ENCODE results near the gene UBE2D4. TPM values are rescaled to one million over a fixed set of nuclear protein-coding genes. Genes with fewer than 3 reads are reported as not detected.

The UBE2D4 gene
- polyA plus RNA-seq (2013, experiment 1 of 2), result 4.5 TPM
- polyA plus RNA-seq (2013, experiment 2 of 2), result 4.9 TPM

GRCh38 chr7:43925984-43926797 is at the start of gene UBE2D4:
Gene UBE2D4 (plus strand): TSS chr7:43926436. CDS start chr7:43926533, 97 bp downstream.
- H3K36me3 ChIP-seq (ENCODE audit: control insufficient read depth, insufficient read depth, low read length), result no peaks in the 10 kb centered on the region
- WGBS, 2 experiments (ENCODE audit: insufficient coverage in 2 of 2), result 11 to 18% methylated on average over 39 to 69 of the region's 82 CpGs
- H3K4me1 ChIP-seq (ENCODE audit: control insufficient read depth, insufficient read depth, low read length, poor library complexity, severe bottlenecking), result no peaks in the 10 kb centered on the region
- peak within 1 kb of the TSS; percentile 55 for H3K27ac ChIP-seq (ENCODE audit: low read depth, low read length, severe bottlenecking)
- peak within 1 kb of the TSS; percentile 53 for H3K4me3 ChIP-seq (ENCODE audit: extremely low read depth, insufficient read depth, low read length, poor library complexity, severe bottlenecking)
- no peaks in the 10 kb centered on the region for H3K9me3 ChIP-seq (ENCODE audit: control insufficient read depth, low read length)

GRCh38 chr7:43876976-43877745 is 49.1 kb upstream of the UBE2D4 start:
- WGBS, 2 experiments (ENCODE audit: insufficient coverage in 2 of 2), result 91 to 93% methylated on average over 25 to 29 of the region's 29 CpGs
- peaks cover 46% of the 10 kb centered on the region for H3K36me3 ChIP-seq (ENCODE audit: control insufficient read depth, insufficient read depth, low read length)

GRCh38 chr7:43877968-43878864 is 48.0 kb upstream of the UBE2D4 start:
- Histone ChIP-seq H3K36me3 (ENCODE audit: control insufficient read depth, insufficient read depth, low read length) (peaks cover 46% of the 10 kb centered on the region), H3K9me3 (ENCODE audit: control insufficient read depth, low read length) (no peaks in the 10 kb centered on the region), H3K27ac (ENCODE audit: low read depth, low read length, severe bottlenecking) (no peak overlapping the region), H3K4me1 (ENCODE audit: control insufficient read depth, insufficient read depth, low read length, poor library complexity, severe bottlenecking) (peaks cover 19% of the 10 kb centered on the region), H3K4me3 (ENCODE audit: extremely low read depth, insufficient read depth, low read length, poor library complexity, severe bottlenecking) (no peak overlapping the region)
- WGBS, 2 experiments (ENCODE audit: insufficient coverage in 2 of 2), result 97% methylated on average over 36 to 37 of the region's 38 CpGs

More at GRCh38 chr7:43876976-43877745, 49.1 kb upstream of the UBE2D4 start:
- H3K4me3 ChIP-seq (ENCODE audit: extremely low read depth, insufficient read depth, low read length, poor library complexity, severe bottlenecking), result no peak overlapping the region
- no peaks in the 10 kb centered on the region for H3K9me3 ChIP-seq (ENCODE audit: control insufficient read depth, low read length)
- H3K27ac ChIP-seq (ENCODE audit: low read depth, low read length, severe bottlenecking), result no peak overlapping the region
- H3K4me1 ChIP-seq (ENCODE audit: control insufficient read depth, insufficient read depth, low read length, poor library complexity, severe bottlenecking), result peaks cover 26% of the 10 kb centered on the region

GRCh38 chr7:43878867-43879266 is 47.4 kb upstream of the UBE2D4 start:
- Histone ChIP-seq H3K9me3 (ENCODE audit: control insufficient read depth, low read length) (no peaks in the 10 kb centered on the region), H3K4me1 (ENCODE audit: control insufficient read depth, insufficient read depth, low read length, poor library complexity, severe bottlenecking) (peaks cover 19% of the 10 kb centered on the region), H3K36me3 (ENCODE audit: control insufficient read depth, insufficient read depth, low read length) (peaks cover 50% of the 10 kb centered on the region), H3K27ac (ENCODE audit: low read depth, low read length, severe bottlenecking) (no peak overlapping the region), H3K4me3 (ENCODE audit: extremely low read depth, insufficient read depth, low read length, poor library complexity, severe bottlenecking) (no peak overlapping the region)
- 91 to 93% methylated on average over 5 of the region's 5 CpGs for WGBS, 2 experiments (ENCODE audit: insufficient coverage in 2 of 2)

- Histone ChIP-seq H3K4me1 (ENCODE audit: control insufficient read depth, insufficient read depth, low read length, poor library complexity, severe bottlenecking) (peaks cover 19% of the 10 kb centered on the region), H3K36me3 (ENCODE audit: control insufficient read depth, insufficient read depth, low read length) (peaks cover 56% of the 10 kb centered on the region), H3K4me3 (ENCODE audit: extremely low read depth, insufficient read depth, low read length, poor library complexity, severe bottlenecking) (no peak overlapping the region), H3K27ac (ENCODE audit: low read depth, low read length, severe bottlenecking) (no peak overlapping the region), H3K9me3 (ENCODE audit: control insufficient read depth, low read length) (no peaks in the 10 kb centered on the region)
- no CpG with 5 or more reads among the region's 2 CpGs for WGBS, 2 experiments (ENCODE audit: insufficient coverage in 2 of 2)
Measured at GRCh38 chr7:43879477-43879876, 46.8 kb upstream of the UBE2D4 start.

GRCh38 chr7:43880596-43880995 is 45.6 kb upstream of the UBE2D4 start:
- Histone ChIP-seq H3K9me3 (ENCODE audit: control insufficient read depth, low read length) (no peaks in the 10 kb centered on the region), H3K27ac (ENCODE audit: low read depth, low read length, severe bottlenecking) (no peak overlapping the region), H3K4me1 (ENCODE audit: control insufficient read depth, insufficient read depth, low read length, poor library complexity, severe bottlenecking) (peaks cover 19% of the 10 kb centered on the region), H3K36me3 (ENCODE audit: control insufficient read depth, insufficient read depth, low read length) (peaks cover 60% of the 10 kb centered on the region), H3K4me3 (ENCODE audit: extremely low read depth, insufficient read depth, low read length, poor library complexity, severe bottlenecking) (no peak overlapping the region)
- WGBS, 2 experiments (ENCODE audit: insufficient coverage in 2 of 2), result 63 to 67% methylated on average over 4 of the region's 5 CpGs

GRCh38 chr7:43884209-43884608 is 42.0 kb upstream of the UBE2D4 start:
- Histone ChIP-seq H3K4me1 (ENCODE audit: control insufficient read depth, insufficient read depth, low read length, poor library complexity, severe bottlenecking) (peaks cover 9% of the 10 kb centered on the region), H3K27ac (ENCODE audit: low read depth, low read length, severe bottlenecking) (no peak overlapping the region), H3K36me3 (ENCODE audit: control insufficient read depth, insufficient read depth, low read length) (peaks cover 39% of the 10 kb centered on the region), H3K9me3 (ENCODE audit: control insufficient read depth, low read length) (no peaks in the 10 kb centered on the region), H3K4me3 (ENCODE audit: extremely low read depth, insufficient read depth, low read length, poor library complexity, severe bottlenecking) (no peak overlapping the region)
- 91 to 100% methylated on average over 3 to 4 of the region's 4 CpGs for WGBS, 2 experiments (ENCODE audit: insufficient coverage in 2 of 2)

GRCh38 chr7:43884617-43885016 is 41.6 kb upstream of the UBE2D4 start:
- H3K27ac ChIP-seq (ENCODE audit: low read depth, low read length, severe bottlenecking), result no peak overlapping the region
- WGBS, 2 experiments (ENCODE audit: insufficient coverage in 2 of 2), result 94 to 100% methylated on average over 2 to 3 of the region's 4 CpGs
- no peaks in the 10 kb centered on the region for H3K9me3 ChIP-seq (ENCODE audit: control insufficient read depth, low read length)
- H3K4me1 ChIP-seq (ENCODE audit: control insufficient read depth, insufficient read depth, low read length, poor library complexity, severe bottlenecking), result peaks cover 7% of the 10 kb centered on the region
- peaks cover 36% of the 10 kb centered on the region for H3K36me3 ChIP-seq (ENCODE audit: control insufficient read depth, insufficient read depth, low read length)
- H3K4me3 ChIP-seq (ENCODE audit: extremely low read depth, insufficient read depth, low read length, poor library complexity, severe bottlenecking), result no peak overlapping the region

GRCh38 chr7:43888993-43889945 is 37.0 kb upstream of the UBE2D4 start:
- WGBS, 2 experiments (ENCODE audit: insufficient coverage in 2 of 2), result 93 to 100% methylated on average over 1 to 5 of the region's 7 CpGs
- Histone ChIP-seq H3K36me3 (ENCODE audit: control insufficient read depth, insufficient read depth, low read length) (peaks cover 14% of the 10 kb centered on the region), H3K9me3 (ENCODE audit: control insufficient read depth, low read length) (no peaks in the 10 kb centered on the region), H3K27ac (ENCODE audit: low read depth, low read length, severe bottlenecking) (no peak overlapping the region), H3K4me3 (ENCODE audit: extremely low read depth, insufficient read depth, low read length, poor library complexity, severe bottlenecking) (no peak overlapping the region), H3K4me1 (ENCODE audit: control insufficient read depth, insufficient read depth, low read length, poor library complexity, severe bottlenecking) (no peaks in the 10 kb centered on the region)
